NCI-H510A (cell line): ENCODE results near the gene CPD.

Experiments used
- DNase-seq: peaks from one replicate; lab custom pipeline; 2025; lab: John Stamatoyannopoulos, UW

CPD gene

DNA sequence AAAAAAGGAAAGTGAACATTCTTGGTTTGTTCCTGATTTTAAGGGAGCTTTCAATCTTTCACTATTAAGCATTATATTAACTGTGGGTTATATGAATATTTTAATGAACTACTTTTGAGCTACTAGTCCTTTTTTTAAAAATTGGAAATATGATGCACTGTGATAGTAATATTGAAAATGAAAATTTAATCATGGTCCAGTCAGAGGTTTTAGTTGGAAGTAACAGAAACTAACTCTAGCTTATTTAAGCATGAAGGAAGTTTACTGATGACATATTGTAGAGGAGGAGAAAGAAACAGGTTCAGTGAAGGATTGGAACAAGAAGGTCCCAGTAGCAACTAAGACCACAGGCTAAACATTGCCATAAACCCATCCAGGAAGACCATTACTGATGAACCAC is 24.0 kb upstream of the CPD start:
- no peak for DNase-seq

DNA sequence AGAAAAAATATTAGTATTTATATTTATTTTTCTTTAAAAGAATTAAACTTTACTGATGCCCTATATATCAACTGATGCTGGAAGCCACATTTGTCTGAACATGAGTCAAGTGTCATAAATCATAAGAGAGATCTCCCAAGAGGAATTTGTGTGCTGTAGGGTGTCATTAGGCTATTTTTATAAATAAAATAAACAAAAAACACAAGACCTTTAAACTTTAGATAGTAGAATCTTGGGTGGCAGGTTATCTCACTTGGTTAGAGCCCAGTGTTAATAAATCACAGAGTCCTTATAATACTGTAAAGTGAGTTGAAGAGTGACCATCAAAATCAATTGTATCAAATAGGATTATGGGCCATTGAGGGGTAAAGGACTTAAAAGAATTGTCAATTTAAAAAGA is 21.3 kb upstream of the CPD start:
- no peak for DNase-seq

DNA sequence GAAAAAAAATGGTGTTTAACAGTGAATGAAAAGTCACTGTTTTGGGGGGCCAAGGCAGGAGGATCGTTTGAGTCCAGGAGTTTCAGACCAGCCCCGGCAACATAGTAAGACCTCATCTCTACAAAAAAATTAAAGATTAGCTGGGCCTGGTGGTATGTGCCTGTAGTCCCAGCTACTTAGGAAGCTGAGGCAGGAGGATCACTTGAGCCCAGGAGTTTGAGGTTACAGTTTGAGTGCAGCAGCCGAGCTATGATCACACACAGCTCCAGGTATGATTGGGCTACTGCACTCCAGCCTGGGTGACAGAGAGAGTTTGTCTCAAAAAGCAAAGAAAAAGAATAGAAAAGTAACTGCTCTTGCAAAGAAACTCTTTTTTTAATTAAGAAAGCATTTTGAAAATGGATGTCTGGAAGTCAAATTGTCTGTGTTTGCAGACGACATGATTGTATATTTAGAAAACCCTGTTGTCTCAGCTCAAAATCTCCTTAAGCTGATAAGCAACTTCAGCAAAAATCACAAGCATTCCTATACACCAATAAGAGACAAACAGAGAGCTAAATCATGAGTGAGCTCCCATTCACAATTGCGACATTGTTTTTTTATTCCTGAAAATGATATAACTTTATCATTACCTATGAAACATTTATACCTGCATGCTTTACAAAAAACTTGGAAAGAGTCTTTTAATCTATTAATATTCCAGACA is 20.5 kb upstream of the CPD start:
- no peak for DNase-seq

DNA sequence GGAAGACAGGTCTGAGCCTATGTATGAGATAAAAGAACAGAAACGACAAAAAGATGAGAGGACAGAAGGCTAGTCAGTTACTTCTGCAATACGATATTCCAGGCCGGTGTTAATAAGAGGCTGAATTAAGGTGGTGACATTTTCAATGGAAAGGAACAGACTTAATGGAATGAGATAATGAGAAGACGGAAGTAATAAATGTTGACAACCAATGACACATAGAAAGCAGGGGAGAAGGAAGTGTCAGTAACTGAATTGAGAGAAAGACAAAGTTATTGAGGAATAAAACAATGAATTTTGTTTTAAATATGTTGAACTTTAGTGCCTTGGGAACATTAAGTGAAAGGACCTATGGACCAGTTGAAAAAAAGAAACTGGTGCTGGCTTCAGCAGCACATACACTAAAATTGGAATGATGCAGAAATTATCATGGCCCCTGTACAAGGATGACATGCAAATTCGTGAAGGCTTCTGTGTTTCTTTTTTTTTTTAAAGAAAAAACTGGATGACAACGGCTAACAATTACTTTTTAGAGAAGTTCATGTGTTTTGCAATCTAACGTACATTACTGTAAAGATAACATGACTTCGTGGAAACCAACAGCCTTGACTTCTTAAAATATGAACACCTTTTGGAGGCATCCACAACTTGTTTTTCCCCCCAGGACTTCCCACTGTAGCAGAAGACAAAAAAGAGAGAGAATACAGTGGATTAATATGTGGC is 18.5 kb upstream of the CPD start:
- DNase-seq: no peak

DNA sequence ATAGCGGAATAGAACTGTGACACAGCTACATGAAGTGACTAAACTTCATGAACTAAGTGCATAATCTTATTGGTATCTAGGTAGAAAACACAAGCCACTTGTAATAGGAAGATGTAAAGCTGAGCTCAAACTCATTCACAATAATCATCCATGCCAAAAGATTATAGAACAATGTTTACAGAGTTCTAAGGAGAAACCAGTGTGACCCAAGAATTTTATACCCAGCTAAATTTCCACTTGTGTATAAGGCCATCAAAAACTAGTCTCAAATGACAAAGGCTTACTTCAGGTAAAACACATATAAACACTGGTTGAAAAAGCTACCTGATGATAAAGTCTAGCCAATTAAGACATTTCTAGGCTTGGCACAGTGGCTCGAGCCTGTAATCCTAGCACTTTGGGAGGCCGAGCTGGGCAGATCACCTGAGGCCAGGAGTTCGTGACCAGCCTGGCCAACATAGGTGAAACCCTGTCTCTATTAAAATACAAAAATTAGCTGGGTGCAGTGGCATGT is 16.9 kb upstream of the CPD start:
- DNase-seq: no peak

DNA sequence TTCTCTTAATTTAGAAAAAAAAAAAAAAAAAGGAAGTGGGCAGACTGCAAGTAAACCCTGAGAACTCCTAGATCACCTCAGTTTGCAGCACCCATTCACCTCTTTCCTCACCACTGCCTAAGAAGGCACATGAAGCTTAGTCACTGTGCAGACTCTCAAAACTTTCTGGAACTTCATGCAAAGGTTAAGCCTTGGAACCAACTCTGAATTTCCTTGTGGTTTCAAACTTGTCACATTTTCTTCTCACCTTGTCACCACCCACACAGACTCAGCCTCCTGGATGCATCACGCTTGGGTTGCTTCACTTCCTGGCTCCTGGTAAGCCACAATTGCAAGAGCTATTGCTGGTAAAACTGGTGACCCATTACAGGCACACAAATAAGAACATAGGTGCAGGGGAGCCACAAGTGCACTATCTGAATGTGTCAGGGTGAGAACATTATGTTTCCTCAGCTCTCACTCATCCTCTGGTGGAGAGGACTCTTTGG is 15.0 kb upstream of the CPD start:
- DNase-seq: no peak

DNA sequence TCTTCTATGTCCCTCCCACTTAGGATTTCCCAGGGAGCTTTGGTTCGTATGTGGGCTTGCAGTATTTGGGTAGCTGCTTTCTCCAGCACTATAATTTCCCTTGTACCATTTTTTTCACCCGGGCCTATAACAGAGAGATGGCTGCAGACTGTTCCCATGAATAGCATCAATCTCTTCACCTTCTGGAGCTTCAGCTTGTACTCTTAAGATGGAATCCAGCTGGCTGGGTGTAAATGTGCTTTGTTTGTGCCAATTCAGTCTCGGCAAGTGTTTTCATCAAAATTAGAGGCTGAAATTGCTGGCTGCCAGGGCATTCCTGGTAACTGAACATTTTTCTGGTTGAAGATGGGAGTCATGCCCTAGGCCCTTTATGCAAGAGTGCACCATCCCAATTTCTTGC is 12.2 kb upstream of the CPD start:
- DNase-seq: no peak

DNA sequence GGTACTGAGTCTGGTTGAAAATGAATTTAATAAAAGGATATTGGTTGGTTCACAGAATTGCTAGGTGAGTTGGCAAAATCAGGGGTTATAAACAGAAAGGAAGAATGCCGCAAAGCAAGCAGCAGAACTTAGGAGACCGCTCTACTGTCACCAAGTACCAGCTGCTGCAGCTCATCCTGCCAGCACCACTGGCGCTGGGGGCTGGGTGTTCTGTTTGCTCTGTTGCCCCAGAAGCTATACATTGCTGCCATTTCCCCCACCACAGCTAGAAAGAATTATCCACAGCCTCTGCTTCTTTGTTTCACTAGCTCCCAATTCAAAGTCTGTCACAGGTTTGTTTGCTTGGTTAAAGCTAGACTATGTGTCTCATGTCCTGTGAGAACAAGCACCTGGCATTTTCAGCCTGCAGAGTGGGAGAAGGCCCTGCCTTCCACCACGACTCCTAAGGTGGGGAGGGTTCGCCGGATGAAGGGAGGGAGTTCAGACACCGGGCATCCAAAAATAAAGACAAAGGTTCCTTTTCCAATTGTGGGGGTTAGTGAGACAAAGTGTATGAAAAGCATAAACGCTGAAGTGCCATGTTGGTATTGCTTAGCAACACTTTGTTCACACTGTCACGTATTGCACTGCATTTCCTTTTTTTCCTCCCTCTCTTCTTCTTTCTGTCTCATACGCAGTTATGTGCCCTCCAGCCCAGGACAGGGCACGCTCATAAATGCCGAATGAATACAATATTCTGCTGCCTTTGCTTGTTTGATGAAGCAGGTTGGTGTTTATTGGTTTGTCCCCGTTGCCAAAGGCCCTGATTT is 9.6 kb upstream of the CPD start:
- peak; percentile 25 for DNase-seq

DNA sequence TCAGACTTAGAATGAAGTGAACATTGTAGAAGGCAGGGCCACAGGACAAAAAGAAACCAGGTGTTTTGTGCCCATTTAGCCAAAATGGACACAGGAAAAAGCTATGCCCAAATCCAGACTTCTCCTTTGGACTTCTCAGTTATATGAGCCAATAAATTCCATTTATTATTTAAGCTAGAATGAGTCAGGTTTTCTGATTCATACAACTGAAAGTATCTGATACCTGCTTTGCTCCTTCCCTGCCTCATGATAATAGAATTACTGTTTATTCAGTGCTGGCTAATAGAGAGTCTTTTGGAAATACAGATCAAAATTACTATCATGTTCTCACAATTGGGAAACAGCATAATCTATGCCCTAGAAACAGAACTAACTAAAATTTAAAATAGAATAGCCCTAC is 8.7 kb upstream of the CPD start:
- DNase-seq: no peak

DNA sequence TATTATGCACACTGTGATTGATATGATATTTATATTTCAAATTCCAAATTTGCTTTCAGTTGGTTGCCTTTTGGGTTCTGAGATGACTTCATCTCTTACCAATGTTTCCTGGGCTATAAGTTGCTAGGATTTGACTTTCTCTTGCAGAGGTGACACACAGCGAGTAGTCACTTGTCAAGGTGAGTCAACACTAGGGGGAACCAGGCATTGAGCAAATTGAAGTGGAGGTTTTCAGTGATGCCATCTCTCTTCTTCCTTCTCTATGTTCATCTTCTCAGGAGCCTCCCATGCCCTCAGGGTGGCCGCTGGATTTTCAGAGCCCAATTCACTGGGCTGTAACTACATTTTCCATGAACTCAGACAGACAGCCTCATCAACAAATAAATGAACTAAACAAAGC is 6.0 kb upstream of the CPD start:
- DNase-seq: no peak

DNA sequence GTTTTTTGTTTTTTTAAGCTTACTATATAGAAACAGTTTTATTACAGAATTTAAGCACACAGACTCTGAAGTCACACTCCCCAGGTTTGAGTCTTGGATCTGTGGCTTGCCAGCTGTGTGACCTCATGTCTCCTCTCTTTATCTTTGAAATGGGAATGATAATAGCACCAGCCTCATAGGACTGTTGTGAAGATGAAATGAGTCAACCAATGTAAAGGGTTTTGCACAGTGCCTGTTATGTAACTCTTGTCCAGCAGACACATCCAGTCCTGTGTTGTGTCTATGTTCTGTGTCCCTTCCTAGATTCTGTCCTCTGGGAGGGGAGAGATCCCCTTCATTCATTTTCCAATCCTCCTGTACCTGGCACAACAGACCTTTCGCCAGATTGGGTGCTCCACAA is 3.1 kb upstream of the CPD start:
- DNase-seq: no peak

DNA sequence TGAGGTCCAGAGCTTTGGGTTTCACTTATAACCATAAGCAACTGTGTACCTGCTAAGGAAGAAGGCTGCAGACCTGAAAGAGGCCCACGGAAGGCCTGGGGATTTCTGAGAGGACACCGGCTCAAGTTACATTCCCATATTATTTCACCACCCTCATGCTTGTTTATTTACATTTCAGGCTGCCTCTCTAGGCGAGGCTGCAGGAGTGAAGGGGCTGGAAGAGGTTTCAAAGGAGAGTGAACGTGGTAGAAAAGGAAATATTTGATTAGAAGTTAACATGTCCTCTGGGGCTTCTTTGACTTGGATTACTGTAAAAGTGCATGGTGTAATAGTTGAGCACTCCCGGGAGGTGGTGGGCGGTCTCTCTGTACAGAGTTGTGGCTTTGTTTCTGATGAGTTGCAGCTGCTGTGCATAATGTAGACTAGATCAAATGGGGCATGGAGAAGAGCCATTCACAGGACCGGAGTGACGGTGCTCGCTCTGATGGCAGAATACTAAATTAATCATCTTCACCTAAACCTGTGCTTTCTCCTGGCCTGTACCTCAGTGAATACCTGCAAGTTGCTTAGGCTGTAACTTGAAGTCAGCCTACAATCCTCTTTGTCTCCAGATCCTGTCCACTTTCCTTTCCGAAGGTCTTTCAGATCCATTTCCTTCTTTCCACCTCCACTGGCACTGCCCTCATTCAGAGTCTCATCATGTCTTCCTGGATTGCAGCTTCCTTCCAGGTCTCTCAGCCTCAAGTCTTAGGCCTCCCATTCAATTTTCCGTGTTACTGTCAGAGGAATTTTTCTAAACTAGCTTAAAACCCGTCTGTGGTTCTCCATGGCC is 1.9 kb upstream of the CPD start:
- peak; percentile 93 for DNase-seq

DNA sequence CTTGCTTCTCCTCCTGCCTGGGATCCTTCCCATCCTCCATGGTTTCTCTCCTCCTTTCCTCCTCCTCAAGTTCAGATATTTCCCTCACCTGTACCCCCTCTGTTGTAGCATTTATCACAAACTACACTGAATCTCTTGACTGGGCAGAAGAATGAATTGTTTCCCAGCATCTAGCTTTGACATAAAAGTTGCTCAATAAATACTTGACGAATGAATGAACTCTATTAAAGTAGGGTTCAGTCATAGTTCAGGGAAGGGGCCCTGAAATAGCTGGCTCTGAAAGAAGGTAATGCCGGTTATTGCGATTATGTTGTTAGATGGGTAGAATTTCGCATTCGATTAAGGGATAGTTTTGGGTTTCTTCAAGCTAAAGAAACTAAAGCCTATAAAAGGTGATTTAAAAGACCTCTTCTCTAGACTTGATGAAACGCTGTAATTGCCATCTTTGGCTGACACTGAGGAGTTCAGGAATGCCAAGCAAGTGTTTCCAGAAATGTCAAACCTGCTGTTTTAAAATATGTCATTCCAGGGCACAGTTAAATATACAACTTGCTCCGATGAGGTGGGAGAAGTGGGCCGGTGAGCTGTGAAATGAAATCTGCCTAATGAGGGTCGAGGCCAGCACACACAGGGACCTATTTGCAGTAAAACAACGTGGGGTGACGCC is 1.0 kb upstream of the CPD start:
- no peak for DNase-seq

DNA sequence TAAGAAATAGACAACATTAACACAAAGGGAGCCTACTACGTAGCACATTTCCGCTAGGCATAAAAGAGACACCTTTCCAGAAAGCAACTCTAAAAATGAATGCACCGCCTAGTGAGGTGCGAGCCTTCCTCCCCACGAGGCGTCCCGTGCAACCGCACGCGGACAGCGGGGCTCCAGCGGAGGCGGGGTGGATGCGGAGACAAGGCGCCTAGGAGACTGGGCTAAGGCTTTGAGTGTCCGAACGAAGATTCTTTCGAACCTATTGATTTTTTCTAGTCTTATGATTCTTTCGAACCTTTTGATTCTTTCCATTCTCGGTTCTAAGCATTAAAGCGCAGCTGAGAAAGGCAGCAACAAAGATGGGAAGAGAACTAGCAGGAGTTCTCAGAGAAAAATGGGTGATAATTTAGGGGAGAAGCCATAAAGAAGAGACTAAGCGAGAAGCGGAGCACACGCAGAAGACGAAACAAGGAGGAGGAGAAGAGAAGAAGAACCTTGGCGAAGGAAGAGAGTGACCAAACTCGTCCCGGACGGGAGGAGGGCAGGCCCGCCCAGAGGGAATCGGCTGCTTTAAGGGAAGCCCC is 394 bp upstream of the CPD start:
- no peak for DNase-seq

DNA sequence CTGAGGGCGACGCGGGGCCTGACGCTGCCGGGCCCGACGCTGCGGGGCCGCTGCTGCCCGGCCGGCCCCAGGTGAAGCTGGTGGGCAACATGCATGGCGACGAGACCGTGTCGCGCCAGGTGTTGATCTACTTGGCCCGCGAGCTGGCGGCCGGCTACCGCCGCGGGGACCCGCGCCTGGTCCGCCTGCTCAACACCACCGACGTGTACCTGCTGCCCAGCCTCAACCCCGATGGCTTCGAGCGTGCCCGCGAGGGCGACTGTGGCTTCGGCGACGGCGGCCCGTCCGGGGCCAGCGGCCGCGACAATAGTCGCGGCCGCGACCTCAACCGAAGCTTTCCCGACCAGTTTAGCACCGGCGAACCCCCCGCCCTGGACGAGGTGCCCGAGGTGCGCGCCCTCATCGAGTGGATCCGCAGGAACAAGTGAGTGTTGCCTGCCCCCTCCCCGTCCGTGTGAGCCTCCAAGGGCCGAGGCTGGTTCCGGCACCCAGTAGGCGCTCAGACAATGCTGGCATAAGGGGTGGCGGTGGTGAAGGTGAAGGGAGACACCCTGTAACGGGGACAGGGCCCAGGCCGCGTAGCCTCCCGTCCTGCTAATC is 676 bp downstream of the CPD start:
- no peak for DNase-seq

DNA sequence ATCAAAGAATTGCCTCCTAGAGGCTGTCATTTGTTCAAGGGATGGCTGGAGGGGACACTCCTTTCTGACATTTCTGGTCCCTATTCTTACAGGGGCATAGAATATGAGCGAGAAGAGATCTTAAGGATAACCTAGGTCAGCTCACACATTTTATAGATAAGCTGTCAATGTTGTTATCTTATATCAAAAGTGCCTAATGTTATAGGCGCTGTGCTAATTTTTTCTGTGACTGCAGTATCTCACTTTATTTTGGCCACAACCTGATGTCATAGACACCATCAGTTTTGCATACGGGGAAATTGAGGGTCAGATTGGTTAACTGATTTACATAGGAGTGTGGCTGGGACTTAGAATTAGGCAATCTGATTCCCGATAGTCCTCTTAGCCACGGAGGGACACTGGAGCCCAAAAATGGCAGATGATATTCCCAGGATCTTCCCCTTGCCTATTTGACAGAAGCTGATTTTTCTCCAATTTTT is 1.2 kb downstream of the CPD start:
- DNase-seq: no peak

DNA sequence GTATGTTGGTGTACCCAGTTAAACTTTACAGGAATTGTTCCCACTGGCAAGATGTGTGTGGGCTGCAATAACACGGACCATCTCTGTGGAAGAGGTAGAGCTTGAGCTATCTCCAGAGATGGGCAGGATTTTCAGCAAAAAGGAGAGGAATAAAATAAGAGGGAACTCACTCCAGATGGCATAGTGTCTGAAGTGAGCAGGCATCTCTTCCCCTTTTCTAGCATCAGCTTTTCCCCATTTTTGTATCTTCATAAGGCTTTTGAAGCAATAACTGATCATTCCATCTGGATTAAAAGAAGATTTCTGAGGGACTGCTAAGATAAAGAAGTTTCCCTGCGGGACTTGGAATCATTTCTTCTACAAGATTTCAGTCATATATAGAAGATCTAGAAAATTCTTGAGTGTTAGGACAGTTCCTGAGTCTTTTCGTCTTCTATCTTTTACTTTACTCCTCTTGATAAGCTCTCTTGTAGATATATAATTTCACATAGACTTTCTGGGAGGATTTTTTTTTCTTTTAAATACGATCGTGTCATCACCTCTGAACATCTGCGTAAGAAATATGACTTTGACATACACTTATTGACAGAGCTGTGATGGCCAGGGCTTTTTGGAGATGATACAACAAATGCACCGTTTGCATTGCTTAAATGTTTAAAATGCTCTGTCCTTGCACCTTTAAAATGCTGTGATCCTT is 2.1 kb downstream of the CPD start:
- DNase-seq: no peak

DNA sequence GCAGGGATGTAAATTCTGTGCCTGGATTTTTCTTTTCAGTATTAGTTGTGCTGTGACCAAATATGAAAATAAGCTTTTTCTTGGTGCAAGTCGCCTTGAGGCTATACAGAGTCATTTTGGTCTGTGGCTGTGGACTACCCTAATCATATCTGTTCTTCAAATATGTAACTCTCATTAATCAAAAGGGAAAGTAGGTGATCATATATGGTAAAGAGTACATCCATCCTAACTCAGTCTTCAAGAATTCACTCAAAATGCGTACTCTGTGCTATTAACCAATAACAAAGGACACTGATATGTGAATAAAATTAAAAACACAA is 2.6 kb downstream of the CPD start:
- no peak for DNase-seq

DNA sequence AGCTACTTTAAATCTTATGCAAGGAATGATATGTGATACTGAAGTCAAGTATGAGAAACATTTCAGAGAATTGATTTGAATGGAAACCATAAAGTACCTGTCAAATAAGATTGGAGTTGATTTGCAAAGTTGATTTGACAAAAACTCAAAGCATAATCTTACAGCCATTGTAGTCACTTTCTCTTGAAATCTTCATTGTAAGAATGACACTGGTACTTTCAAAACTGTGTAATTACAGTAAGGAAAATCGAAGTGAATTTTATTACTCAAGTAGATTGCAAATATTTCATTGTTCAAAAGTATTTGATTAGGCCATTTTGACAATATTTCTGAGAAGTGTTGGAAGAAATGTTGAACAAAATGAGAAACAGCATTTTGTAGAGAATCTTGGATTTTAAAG is 3.6 kb downstream of the CPD start:
- no peak for DNase-seq
